Effector memory CD4-positive, alpha-beta T cell (primary cell): ENCODE results near the gene ZDHHC14.

ENCODE experiments used
- DNase-seq, 3 donors: peaks; one replicate each; pipeline ENCODE4 v3.0.0-alpha.2; 2020
- H3K27ac ChIP-seq: 2 replicates; pipeline ENCODE4 v1.7.0; 2013; ENCODE audit warnings: mild to moderate bottlenecking, low read length, moderate library complexity; ENCODE audit not compliant: insufficient read depth, poor library complexity, severe bottlenecking
- H3K27me3 ChIP-seq: replicated peaks from 2 replicates; pipeline ENCODE4 v1.7.0; 2013; ENCODE audit warnings: mild to moderate bottlenecking, low read length; ENCODE audit not compliant: insufficient read depth, control insufficient read depth, poor library complexity, severe bottlenecking
- H3K36me3 ChIP-seq: 2 replicates; pipeline ENCODE4 v1.7.0; 2013; ENCODE audit warnings: mild to moderate bottlenecking, low read length, moderate library complexity; ENCODE audit not compliant: control insufficient read depth, insufficient read depth
- H3K4me1 ChIP-seq: 2 replicates; pipeline ENCODE4 v1.7.0; 2013; ENCODE audit warnings: low read length, mild to moderate bottlenecking; ENCODE audit not compliant: control insufficient read depth, insufficient read depth, poor library complexity, severe bottlenecking
- H3K4me3 ChIP-seq: 2 replicates; pipeline ENCODE4 v1.7.0; 2013; ENCODE audit warnings: low read length, low read depth, mild to moderate bottlenecking; ENCODE audit not compliant: insufficient read depth, poor library complexity, severe bottlenecking
- H3K9me3 ChIP-seq: 2 replicates; pipeline ENCODE4 v1.7.0; 2013; ENCODE audit warnings: mild to moderate bottlenecking, low read length, moderate library complexity; ENCODE audit not compliant: control insufficient read depth

ZDHHC14 gene

GRCh38 chr6:157436219-157436943 is 55.4 kb downstream of the ZDHHC14 start:
- H3K27me3 ChIP-seq, result no peaks in the 10 kb centered on the region
- no peak for DNase-seq
- no peaks in the 10 kb centered on the region for H3K36me3 ChIP-seq
- H3K4me1 ChIP-seq, result no peaks in the 10 kb centered on the region
- no peak overlapping the region for H3K27ac ChIP-seq
- H3K4me3 ChIP-seq, result no peak overlapping the region
- H3K9me3 ChIP-seq, result no peaks in the 10 kb centered on the region

DNA sequence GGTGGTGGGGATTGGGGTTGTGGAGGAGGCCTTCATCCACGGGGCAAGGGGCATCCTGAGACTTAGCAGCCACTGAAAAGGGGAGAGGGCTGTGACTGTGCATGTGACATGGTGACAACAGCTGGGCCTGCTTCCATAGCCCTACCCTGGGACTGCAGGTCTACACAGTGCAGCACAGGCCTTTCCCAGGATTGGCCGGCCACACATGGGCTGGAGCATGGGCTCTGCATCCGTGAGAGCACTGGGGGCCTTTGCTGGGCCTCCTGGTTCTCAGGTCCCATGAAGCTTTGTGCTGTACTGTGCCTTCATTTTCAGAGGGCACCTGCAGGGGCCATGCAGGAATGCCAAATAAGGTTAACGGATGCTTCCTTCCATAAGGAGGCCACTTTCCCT is 56.0 kb downstream of the ZDHHC14 start:
- Histone ChIP-seq H3K36me3 (no peaks in the 10 kb centered on the region), H3K9me3 (no peaks in the 10 kb centered on the region), H3K27me3 (no peaks in the 10 kb centered on the region), H3K27ac (no peak overlapping the region), H3K4me1 (no peaks in the 10 kb centered on the region), H3K4me3 (no peak overlapping the region)
- DNase-seq, result no peak

GRCh38 chr6:157438611-157439111 is 57.7 kb downstream of the ZDHHC14 start:
- Histone ChIP-seq H3K9me3 (no peaks in the 10 kb centered on the region), H3K27ac (no peak overlapping the region), H3K4me1 (no peaks in the 10 kb centered on the region), H3K36me3 (no peaks in the 10 kb centered on the region), H3K4me3 (no peak overlapping the region), H3K27me3 (no peaks in the 10 kb centered on the region)
- DNase-seq, result no peak

DNA sequence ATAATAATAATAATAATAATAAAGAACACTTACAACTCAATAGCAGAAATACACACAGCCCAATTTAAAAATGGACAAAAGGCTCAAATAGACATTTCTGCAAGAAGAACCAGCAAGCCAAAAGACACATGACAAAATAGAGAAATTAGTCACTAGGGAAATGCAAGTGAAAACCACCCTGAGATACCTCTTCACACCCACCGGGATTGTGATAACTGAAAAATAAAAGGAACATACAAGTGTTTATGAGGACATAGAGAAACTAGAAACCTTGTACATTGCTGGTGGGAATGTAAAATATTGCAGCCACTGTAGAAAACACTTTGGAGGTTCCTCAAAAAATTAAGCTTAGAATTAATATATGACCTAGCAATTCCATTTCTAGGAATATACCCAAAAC is 59.2 kb downstream of the ZDHHC14 start:
- no peaks in the 10 kb centered on the region for H3K36me3 ChIP-seq
- DNase-seq, result no peak
- no peak overlapping the region for H3K27ac ChIP-seq
- H3K4me3 ChIP-seq, result no peak overlapping the region
- no peaks in the 10 kb centered on the region for H3K4me1 ChIP-seq
- no peaks in the 10 kb centered on the region for H3K27me3 ChIP-seq
- no peaks in the 10 kb centered on the region for H3K9me3 ChIP-seq

DNA sequence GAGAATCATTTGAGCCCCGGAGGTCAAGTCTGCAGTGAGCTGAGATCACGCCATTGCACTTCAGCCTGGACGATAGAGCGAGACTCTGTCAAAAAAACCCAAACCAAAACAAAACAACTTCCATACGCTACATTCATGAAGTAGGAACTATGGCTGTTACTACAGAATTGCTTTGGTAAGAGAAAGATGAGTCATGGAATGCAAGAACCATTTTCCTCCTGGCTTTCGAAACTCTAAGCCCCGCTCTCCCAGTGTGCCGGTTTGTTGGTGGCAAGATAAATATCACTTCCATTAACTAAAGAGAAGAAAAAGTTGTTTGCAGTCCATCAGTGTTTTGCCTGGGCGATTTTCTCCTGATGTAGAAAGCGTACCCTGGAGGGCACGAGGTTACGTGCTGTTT is 61.3 kb downstream of the ZDHHC14 start:
- H3K27me3 ChIP-seq, result no peaks in the 10 kb centered on the region
- no peak for DNase-seq
- H3K4me3 ChIP-seq, result no peak overlapping the region
- H3K9me3 ChIP-seq, result no peaks in the 10 kb centered on the region
- no peaks in the 10 kb centered on the region for H3K36me3 ChIP-seq
- H3K27ac ChIP-seq, result no peak overlapping the region
- no peaks in the 10 kb centered on the region for H3K4me1 ChIP-seq

- Histone ChIP-seq H3K4me1 (no peaks in the 10 kb centered on the region), H3K27ac (no peak overlapping the region), H3K36me3 (no peaks in the 10 kb centered on the region), H3K4me3 (no peak overlapping the region), H3K27me3 (no peaks in the 10 kb centered on the region), H3K9me3 (no peaks in the 10 kb centered on the region)
- DNase-seq, result no peak
These were observed 62.2 kb downstream of the ZDHHC14 start for GRCh38 chr6:157443066-157443800.

- Histone ChIP-seq H3K4me1 (no peaks in the 10 kb centered on the region), H3K9me3 (no peaks in the 10 kb centered on the region), H3K36me3 (no peaks in the 10 kb centered on the region), H3K27me3 (no peaks in the 10 kb centered on the region), H3K27ac (no peak overlapping the region), H3K4me3 (no peak overlapping the region)
- DNase-seq, result no peak
These were observed 64.5 kb downstream of the ZDHHC14 start for GRCh38 chr6:157445277-157446009.

DNA sequence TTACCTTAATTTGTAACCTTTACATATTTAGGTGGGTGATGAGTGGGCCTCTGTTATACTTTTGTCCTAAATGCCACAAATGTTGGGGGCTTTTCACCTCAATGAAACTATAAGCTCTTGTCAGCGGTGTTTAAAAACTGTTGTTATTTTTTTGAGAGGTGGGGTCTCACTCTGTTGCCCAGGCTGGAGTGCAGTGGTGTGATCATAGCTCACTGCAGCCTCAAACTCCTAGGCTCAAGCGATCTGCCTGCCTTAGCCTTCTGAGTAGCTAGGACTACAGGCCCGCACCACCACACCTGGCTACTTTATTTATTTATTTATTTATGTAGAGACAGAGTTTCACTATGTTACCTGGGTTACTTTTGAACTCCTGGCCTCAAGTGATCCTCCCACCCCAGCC is 66.7 kb downstream of the ZDHHC14 start:
- H3K27me3 ChIP-seq, result no peaks in the 10 kb centered on the region
- no peaks in the 10 kb centered on the region for H3K4me1 ChIP-seq
- DNase-seq, result no peak
- no peak overlapping the region for H3K27ac ChIP-seq
- H3K9me3 ChIP-seq, result no peaks in the 10 kb centered on the region
- H3K4me3 ChIP-seq, result no peak overlapping the region
- H3K36me3 ChIP-seq, result no peaks in the 10 kb centered on the region

GRCh38 chr6:157449610-157450009 is 68.6 kb downstream of the ZDHHC14 start:
- no peak for DNase-seq
- Histone ChIP-seq H3K27ac (no peak overlapping the region), H3K4me3 (no peak overlapping the region), H3K27me3 (no peaks in the 10 kb centered on the region), H3K36me3 (no peaks in the 10 kb centered on the region), H3K4me1 (no peaks in the 10 kb centered on the region), H3K9me3 (no peaks in the 10 kb centered on the region)
